ENCODE results near the gene NTN1.

Gene NTN1

DNA sequence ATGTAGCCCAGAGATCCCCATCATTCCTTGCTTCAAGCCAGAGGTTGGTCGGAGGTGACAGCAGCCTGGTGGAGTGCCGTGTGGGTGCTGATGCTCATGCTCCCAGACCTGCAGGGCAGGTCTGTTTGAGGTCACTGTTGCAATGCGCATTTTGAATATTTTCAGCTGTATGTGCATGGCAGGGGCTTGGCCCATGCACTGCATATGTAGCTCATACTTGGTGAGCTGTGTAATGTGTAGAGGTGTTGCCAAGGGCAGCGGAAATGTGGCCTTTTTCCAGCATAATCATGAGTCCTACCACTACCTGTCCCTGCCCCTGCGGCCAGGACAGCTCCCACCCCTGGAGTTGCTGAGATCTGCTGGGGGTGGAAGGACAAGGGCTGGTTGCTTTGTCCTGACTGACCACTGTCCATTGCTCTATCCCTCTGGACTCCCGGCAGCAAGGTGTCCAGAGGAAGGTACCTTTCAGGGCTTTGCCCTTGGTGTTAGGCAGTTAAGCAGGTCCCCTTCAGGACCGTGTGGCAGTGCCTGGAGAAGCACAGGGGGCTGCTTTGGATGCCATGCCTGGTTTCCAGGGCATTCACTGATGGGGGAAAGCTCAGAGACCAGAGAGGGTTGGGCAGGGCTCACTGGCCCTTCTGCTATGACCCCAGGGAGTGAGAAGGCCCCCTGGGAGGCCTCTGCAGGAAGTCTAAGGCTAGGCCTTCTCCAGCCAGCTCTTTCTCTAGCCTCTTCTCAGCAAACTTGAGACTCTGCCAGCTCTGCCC, 215.2 kb downstream of the NTN1 start:
- no peak for DNase-seq

DNA sequence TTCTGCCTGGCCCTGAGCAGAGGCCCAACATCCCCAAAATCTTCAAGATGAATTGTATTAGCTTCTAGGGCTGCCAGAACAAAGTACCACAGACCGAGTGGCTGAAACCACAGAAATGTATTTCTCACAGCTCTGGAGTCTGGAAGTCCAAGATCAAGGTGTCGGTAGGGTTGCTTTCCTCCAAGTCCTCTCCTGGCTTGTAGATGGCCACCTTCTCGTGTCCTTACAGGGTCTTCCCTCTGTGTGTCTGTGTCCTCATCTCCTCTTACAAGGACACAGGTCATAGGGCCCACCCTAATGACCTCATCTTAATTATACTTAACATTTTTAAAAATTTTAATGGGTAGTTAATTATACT, 215.7 kb downstream of the NTN1 start:
- DNase-seq: no peak

DNA sequence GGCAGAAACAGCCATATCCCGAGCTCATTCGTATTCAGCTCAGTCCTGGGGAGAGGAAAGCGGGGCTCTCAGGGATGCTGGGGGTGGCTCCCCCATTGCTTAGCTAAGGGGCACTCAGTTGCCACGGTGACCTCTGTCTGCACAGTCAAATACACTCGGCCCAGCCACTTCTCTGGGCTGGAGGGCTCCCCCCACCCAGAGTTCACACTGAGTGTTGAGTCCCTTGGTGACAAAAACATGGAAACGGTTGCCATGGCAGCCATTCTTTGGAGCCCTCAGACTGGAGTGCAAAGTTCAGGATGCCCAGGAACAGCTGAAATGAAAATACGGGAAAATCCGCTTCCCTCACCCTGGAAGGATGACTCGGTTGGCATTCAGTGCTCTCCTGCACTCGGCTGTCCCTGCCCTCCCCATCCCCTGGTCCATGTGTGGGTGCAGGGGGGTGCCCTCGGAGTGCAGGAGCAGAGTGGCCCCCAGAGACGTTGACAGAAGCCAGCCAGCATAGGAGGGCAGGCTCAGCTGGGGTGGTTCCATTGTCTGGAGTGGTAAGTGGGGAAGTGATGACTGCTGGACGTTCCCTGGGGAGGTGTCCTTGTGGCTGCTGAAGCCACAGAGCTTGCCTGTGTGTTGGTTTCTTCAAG, 216.5 kb downstream of the NTN1 start:
- DNase-seq: no peak

DNA sequence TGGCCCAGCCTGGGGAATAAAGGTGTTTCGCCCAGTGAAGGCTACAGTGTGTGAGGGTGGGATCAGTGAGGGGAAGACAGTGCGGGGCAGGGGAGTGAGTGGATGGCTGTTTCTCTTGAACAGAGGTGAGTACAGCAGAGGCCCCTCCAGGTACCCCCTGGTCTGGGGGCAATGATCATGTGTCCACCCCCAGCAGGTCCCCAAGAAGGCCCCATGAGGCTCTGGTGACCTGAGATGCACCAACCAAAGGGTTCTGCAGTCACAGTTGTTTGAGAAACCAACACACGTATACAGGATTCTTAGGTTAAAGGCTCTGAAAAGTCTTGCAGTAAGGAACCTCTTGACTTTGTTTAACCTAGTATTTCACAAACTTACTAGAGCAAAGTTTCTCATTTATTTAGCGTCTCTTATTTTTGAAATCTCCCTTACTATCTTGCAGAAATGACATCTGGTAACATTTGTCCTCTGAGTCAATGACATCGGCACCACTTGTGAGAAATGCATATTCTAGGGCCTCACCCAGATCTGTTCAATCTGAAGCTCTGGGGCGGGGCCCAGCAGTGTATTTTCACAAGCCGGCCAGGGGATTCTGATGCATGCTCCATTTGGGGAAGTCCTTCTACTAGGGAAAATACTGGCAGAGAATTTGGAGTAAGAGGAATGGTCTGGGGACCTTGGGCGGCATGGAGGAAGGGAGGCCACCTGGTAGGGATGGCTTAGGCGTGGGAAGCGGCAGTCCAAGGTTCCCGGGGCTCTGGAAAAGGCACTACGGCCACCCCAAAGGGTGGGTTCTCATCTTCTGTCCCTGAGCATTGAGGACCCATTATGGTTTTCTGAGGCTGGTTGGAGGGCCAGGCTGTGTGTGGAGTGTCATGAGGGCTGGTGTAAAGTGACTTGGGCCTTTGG, 217.3 kb downstream of the NTN1 start:
- DNase-seq: no peak

DNA sequence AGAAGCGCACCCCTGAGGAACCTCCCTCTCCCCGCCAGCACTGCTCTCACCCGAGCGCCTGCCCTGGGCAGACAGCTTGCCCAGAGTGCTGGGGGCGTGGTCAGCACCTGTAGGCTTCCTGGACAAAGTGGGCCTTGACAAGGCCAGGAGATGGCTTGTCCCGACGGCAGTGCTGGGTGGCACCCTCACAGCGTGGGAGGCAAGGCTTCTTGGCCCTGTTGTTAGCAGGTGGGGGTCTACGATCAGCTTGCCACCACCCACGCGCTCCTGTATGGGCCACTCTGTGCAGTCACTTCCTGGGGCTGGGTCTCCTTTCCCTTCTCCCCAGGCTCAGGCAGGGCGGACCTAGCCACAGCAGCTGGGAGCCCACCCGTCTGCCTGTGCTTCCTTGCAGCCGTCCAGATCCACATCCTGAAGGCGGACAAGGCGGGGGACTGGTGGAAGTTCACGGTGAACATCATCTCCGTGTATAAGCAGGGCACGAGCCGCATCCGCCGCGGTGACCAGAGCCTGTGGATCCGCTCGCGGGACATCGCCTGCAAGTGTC, 218.0 kb downstream of the NTN1 start:
- no peak for DNase-seq

DNA sequence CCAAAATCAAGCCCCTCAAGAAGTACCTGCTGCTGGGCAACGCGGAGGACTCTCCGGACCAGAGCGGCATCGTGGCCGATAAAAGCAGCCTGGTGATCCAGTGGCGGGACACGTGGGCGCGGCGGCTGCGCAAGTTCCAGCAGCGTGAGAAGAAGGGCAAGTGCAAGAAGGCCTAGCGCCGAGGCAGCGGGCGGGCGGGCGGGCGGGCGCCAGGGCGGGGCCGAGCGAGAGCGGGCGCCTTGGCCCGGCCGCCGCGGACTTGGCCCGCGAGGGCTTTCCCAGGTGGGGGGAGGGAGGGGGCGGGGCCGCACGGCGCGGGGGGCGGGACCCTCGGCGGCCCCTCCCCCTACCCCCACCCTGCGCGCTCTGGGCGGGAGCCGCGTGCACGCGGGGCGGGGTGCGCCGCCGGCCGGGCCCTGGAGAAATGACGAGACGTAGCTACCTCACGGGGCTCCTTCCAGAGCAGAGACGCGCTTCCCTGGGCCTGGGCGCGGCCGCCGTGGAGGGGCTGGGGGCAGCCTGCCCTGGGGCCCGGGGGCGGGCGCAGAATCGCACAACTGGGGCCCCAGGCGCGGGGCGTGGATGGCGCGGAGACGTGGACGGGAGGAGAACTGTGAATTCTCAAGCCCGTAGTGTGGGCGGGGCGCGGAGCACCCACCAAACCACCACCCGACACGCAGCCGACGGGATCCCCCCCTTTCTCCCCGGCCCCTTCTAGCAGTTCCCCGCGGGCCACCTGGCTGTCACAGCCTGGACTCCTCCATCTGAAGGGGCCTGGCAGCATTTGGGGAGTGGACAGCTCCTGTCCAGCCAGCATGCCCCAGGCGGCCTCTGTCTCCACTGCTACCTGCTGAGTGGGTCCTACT, 218.7 kb downstream of the NTN1 start:
- DNase-seq: peak; percentile 16

DNA sequence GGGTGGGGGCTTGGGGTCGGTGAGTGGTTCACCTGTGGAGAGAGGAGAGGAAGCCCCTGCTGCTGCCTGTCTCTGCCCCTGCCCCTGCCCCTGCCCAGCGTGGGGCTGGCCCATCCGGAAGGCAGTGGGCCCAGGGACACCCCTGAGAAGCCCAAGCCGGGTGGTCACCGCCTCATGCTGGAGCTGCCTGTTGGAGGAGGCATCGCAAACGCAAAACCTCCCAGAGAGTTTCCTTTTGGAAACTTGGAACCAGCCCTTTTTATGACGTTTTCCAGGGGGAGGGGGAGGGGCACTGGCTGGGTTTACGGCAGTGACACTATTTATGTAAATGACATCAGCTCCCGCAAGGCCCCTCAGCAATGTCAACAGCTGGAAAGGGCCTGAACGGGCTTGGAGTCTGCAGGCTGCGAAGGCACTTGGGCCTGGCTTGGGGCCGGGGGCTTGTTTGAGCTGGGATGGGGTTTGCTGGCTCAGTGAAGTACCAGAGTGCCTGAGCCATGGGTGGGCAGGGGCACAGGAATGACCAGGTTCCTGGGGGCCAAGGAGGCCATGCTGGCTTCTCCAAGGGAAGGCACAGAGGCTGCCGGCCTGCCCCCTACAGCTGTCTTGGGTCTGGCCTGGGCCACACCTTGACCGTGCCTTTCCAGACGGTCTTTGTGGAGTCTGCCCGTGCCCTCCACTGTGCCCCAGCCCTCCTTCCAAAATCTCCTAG, 219.5 kb downstream of the NTN1 start:
- DNase-seq: no peak

DNA sequence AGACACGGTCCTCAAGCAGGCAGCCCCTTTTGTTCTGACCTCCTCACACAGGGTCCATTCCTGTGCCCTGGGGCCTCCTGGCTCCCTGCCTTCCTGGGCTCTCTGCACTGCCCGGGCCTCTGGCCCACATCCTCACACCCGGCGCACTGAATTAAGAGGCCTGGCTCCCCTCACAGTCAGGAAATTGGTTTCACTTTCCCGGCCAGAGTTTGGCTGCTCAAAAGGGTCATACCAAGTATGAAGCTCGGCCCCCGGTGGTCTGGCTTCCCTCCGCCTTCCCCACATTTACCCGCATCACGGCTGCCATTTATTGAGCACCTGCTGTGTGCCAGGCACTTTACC, 220.0 kb downstream of the NTN1 start:
- DNase-seq: no peak

DNA sequence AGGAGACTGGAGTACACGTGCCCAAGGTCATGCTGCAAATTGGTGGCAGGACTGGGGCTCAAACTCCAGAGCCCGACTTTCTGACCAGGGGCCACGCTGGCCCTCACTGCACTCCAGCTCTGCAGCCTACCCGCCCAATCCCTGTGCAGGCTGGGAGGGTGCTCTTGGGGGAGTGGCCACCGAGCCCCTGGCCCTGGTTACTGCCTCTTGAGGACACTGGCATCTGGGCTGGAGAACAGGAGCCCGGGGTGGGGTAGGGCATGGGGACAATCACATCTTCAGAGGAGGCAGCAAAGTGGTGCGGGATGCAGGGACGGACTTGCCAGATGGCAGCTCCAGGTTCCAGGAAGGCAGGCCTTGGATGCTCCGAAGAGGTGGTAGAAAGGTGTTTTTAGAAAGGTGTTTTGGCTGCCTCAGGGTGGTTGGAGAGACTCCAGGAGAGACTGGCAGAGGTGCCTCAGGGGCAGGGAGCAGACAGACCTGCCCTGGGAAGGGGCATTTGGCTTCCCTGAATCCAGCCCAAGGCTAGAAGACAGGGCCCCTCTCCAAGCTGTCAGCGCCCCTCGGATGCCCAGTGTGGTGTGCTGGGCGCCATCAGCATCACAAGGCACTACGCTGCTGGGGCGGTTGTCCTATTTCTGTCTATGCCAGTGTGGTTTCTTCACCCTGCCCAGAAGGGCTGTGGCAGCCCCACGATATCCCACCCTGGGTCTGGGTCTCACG, 220.6 kb downstream of the NTN1 start:
- DNase-seq: no peak

DNA sequence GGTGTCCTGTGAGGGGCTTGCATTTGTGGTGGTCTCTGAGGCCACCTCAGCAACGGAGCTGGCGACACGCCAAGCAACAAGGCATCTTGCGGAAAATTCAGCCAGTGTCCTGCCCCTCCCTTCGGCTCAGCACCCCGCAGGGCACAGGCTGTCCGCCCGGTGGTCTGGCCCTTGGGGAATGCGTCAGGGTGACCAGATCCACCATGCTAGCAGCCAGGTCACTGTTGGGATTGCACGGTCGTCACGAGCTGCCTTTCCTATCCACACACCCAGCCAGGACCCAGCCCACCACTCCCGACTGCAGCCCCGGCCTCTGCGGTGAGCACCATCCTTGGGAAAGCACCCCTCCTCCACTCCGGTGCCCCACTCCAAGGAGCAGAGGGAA, 221.2 kb downstream of the NTN1 start:
- DNase-seq: no peak

DNA sequence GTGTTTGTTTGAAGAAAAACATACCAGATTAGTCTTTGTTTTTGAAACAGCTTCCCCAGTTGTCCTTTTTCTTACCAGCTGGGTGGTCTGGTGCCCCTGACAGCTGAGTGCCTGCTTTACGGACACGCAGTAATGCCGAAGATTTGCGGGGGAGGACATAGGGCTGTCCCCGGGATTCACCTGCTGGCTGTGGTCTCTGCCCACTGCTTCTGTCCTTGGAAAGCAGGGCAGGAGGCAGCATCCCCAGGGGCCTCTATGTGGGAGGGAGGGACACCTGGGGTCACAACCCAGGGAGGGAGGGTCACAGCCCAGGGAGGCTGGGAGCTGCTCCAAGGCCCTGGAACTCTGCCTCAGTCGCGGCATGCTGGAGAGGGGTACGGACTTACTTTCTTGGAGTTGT, 221.7 kb downstream of the NTN1 start:
- no peak for DNase-seq

DNA sequence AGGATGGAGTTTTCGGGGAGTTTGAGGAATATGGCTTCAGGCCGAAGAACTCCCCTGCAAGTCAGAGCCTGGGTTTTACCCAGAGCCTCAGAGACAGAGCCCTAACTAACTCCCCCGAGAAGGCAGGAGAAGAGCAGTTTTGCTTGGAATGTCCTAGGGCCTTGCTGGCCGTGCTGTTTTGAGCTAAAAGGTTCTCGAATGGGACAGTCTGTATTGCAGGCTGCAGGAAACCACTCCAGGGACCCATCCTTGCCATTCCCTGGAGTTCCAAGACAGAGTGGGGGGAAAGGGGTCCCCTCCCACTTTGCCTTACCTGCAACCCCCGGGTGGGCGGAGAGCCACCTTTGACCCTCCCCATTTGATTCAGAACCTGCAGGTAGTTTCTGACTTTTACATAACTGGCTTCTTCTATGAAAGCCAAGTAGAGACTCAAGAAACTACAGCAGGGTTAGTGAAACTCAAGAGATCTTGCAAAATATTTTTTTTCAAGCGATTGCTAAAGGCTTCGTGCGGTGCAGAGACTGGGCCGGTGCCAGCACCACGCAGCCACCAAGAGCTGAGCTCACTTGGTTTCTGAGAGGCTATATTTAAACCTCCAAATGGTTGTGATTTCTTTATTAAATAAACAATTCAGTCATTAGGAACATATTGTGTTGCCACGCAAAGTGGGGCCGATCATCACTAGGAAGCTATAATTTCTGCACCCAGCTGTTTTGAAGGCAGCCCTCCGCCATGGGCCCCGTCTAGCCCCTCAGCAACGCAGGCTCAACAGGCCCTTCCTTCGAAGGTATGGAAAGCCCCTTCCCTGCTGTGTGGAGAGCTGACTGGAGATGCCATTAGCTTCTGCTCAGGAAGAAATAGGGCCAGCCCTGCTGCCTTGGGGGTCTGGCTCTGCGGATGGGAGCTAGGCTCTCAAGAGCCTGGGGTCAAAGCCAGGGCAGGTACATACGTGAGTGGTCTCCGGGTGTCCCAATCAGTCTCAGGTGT, 223.0 kb downstream of the NTN1 start:
- DNase-seq: no peak

DNA sequence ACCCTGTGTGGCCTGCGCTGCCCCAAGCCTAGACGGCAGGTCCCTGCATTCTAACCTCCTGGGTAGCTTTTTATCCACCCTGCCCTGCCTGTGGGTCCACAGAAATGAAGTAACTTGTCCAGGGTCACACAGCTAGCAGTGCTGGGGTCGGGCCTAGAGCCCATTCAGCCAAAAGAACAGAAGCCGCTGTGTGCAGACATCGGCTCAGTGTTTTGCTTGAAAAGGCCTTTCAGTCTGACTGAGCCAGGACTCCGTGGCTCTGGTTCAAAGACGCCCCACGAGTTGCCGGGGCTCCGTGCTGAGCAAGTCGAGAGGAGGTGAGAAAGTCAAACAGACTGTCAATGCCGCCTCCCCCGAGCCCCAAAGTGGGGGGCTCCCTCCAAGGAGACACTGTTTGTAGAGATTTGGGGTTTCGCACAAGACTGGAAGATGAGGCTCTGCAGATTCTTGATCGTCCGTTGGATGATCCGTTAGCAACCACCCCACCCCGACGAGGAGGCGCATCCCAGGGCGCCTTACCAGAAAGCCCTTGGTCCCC, 226.2 kb downstream of the NTN1 start:
- DNase-seq: no peak

DNA sequence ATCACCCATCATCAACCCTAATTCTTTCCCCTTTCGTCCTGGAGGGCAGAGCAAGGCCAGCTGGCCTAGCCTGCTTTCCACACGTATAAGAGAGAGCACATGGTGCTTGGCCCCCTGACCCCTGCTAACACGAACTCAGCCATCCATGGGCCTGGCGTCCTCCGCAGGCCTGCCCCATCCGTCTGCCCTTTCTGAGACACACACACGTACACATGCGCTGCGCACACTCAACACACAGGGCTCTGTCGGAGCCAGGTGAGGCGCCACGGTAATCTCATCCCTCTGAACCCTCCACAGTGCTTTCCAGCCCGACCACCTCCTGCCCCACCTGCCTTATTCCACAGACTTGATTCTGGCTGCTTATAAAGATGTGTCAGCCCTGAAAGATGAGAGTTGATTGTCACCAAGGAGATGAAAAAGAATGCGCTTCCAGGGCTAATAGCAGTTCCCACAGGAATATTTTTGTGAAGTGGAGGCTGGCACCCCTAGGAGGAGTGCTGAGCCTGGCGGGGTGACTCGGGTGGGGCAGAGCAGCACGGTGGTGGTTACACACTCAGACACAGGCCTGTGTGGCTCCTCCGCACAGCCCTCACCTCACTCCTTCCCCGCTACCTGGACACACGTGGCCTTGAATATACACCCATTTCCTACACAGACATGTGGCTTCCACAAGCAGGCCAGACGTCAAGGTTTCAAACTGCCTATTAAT, 228.1 kb downstream of the NTN1 start:
- no peak for DNase-seq

DNA sequence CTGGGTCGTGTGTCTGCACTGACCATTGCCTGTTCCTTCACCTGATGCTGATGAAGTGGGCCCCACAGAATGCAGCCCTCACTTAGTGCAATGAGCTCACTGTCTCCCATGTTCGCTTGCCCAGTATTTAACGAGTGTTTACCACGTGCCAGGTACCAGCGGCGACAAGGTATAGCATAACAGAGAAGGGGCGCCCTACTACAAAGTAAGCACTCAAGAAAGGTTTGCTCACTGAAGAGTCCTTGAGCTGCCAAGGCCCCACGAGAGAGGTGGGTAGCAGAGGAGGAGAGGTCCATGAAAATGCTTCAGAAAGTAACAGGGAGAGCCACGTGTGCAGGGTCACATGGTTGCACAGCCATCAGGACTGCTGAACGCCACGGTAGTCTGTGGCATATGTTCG, 230.0 kb downstream of the NTN1 start:
- no peak for DNase-seq

DNA sequence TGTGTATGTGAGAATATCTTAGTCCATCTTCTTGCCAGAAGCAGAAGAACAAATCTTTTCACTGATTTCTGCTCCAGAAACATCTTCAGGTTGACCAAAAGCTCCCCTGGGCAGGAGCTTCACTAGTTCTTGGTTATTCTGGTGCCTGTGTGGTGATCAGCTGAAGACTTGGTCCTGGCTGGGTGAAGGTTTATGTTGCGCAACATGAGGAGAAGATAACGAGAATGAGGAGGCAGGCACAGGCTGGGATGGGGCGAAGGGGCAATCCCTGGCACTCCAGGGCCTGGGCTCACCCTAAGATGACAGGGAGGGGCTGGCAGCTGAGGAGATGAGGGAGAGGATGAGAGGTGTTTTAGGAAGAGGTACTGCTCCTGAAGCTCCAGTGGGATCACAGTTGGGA, 232.0 kb downstream of the NTN1 start:
- no peak for DNase-seq

DNA sequence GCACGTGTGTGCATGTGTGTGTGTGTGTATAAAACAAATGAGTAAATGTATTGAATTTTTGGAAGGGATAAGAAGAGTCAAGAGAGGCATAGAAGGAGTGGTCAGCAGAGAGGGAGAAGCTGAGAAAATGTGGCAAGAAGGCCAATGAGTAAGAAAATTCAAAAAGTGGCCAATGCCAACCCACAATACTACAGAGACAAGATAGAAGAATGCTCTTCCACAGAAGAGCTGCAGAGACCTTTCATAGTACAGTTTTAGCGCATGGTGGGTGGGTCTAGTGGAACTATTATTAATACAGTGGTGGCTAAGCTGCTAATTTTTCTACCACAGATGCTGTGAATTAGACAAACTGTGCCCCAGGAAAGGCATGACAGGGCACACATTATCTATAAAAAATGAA, 233.5 kb downstream of the NTN1 start:
- no peak for DNase-seq

DNA sequence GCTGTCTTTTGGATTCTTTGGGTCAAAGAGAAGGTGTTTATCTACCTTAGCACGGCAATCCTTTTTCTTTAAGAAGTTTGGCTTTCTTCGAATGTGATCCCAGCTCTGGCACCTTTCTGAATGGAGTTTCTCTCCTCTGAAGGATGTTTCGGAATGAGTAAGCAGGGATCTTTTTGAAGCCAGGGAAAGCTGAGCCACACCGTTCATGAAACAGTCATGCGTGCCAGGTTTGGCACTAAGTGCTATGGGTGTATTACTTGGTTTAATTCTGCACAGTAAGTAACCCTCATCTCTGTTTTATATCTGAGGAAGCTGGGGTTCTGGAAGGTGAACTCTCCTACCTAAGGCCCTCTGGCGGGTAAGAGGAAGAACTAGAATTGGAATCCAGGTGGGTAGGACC, 234.5 kb downstream of the NTN1 start:
- no peak for DNase-seq

DNA sequence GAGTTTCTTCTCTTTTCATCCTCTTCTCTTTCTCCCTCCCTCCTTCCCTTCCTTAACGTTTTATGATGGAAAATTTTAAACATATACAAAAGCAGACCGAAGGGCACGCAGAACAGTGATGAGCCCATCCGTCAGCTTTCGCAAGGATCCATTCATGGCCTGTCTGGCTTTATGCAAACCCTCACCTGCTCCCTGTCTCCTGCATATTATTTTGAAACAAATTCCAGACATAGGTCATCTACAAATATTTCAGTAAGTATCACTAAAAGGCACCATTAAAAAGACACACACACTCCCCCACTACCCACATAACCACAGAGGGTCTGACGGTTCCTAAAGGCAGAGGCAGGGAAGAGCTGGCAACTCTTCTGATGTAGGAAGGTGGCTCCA, 235.0 kb downstream of the NTN1 start:
- DNase-seq: no peak
